CD1c-positive myeloid dendritic cell (primary cell): ENCODE results near the gene SNCA.

ENCODE experiments used
- DNase-seq: peaks from one replicate; pipeline ENCODE4 v3.0.0-alpha.2; 2016; ENCODE audit errors: extremely low spot score

Gene SNCA

GRCh38 chr4:89707467-89707866 is 129.5 kb downstream of the SNCA start:
- DNase-seq, result no peak

GRCh38 chr4:89704651-89705395 is 132.1 kb downstream of the SNCA start:
- no peak for DNase-seq

DNA sequence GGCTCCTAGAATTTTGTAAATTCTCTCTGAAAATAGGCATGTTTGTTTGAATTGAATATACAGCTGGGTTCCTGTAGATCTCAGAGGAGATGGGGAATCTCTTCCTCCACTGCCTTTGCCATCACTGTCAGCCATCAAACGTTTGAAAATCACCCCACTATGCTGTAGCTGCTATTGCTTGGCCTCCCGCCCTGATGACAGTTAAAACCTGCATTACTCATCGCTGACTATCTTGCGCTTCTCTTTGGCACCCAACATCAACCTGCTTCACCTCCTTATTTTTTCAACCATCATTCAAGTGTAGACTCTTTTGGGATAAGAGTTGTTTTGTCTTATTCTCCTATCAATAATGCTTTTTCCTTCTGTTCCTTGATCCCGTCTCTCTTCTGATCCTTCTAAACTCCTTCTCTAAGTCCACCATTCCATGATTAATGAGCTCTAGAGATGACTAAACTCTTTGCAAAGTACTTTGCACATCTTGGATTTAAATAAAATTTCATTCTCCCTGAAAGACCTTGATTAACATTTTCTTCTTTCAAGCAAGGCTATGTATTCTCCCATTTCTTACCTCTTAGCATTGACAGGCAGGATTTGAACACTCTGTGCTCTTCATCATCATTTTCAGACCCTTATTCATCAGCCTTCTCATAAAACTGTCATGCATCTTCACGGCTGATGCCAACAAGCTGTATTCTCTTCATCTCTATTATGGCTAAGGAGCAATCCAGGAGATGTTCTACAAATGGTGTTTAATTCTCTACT is 133.0 kb downstream of the SNCA start:
- DNase-seq, result no peak

DNA sequence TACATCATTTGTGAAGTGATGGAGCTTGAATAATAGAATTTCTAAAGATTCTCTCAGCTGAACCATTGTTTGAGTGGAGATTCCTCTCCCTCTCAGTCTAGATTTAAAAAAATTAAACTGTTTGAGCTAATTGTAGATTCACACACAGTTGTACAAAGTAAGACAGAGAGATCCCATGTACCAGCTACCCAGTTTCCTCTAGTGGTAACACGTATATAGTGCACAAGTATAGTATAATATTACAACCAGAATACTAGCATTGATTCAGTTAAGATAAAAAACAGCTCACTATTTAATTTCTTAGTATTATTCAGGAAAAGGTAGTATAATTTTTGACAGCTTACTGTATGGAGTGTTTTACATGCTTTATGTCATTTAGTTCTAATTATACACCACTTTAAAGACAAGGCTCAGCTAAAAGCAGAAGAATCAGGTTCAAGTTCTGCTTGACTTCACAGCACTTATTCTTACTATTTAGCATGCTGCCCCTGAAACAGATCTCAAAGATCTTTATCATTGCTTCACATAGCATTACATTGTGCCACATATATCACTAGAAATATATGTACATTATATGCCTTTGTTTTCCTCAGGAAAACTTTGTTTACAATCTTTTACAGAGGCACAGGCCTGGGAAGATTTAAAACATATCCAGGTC is 136.1 kb downstream of the SNCA start:
- DNase-seq, result no peak

DNA sequence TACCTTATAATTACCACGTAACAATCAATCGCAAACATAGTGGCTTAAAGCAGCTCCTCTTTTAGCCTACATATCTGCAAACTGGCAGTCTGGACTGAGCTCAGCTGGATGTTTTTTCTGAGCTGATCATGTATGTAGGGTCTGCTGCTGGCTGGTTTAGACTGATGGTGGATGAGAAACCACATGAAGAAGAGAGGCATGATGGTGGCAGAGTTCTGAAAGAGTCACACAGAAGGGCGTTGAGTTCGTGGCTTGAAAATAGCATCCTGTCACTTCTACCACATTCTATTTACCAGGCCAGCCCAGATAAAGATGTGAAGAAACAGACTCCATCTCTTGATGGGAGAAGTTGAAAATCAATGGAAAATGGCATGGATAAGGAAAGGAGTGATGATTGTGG is 151.3 kb downstream of the SNCA start:
- DNase-seq, result no peak

GRCh38 chr4:89685277-89685676 is 151.7 kb downstream of the SNCA start:
- no peak for DNase-seq

DNA sequence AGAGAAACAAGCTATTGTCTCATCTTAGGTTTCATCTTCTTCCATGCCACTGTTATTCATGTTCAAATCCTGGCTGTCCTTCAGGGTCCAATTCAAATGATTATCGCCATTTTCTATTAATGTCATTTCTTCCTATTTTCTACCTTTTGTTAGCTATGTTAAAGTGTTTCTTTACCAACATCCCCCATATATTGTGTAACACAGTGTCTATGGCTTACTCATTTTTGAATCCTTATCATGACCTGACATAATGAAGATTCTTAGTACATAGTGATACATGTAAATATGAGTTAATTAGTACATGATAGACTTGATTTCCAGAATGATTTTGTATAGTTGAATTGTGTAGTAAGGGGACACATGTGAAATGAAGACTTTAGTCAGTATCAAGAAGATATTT is 152.4 kb downstream of the SNCA start:
- no peak for DNase-seq

- DNase-seq, result no peak
Measured at GRCh38 chr4:89682808-89683207, 154.2 kb downstream of the SNCA start.

DNA sequence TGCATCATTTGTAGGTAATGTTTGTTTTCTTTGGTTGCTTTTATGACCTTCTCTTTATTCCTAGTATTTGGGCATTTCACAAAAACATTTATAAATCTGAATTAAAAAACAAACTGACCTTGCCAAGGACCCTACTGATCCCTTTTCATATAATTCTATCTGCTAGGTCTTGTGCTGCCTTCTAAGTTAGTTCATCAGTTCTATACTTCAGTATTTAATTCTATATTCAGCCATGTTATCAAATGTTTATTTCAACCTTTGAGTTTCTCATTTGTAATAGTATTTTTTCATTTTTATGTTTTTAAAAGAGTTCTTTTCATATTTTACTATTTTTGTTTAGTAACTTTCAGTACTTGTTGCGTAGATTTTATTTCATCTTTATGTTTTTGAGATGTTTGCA is 155.3 kb downstream of the SNCA start:
- no peak for DNase-seq

DNA sequence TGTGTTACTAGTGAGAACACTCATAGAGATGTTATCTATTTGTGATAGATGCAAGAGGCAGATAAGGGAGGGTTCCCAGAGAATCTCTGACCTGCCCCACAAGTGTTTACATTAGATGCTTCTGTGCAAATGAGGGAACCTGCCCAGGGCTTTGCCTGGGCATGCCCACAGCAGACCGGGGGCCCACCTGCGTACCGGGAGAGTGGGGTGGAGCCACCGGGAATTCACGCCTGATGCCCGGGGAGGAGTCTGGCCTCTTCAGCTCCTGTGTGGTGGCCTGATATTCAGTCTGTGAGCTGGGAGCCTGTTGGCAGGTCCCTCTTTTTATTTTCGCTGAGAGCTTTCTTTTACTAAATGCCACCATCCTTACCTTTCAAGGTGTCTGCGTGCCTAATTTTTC is 155.7 kb downstream of the SNCA start:
- DNase-seq, result no peak

- no peak for DNase-seq
Measured at GRCh38 chr4:89674876-89675459, 162.0 kb downstream of the SNCA start.
